Measurements from ENCODE around the gene GALNT10. TPM values are rescaled to one million over a fixed set of nuclear protein-coding genes. Genes with fewer than 3 reads are reported as not detected.

The GALNT10 gene
- total and polyA plus RNA-seq, 2 of the 8 experiments (the other 6 are each of a cell fraction or from before 2014, with no cell fraction given) = 4.6 to 15.5 TPM

GRCh38 chr5:154449786-154450185, 259.3 kb downstream of the GALNT10 start (continued):
- TF ChIP-seq CTCF (IDR thresholded peaks at IDR 0.05; ENCODE audit: control extremely low read depth in 1 of 3, insufficient read depth in 1 of 3, low read depth in 1 of 3, low read length in 3 of 3) (no peak), POLR2A (IDR thresholded peaks at IDR 0.05; ENCODE audit: control extremely low read depth in 1 of 2, low read depth in 2 of 2, low read length in 2 of 2) (no peak), FOSL1 (IDR thresholded peaks at IDR 0.05; ENCODE audit: insufficient read depth, low read depth, low read length) (no peak), CBX5 (IDR thresholded peaks at IDR 0.05; ENCODE audit: low read depth, low read length) (no peak), RBBP5 (IDR thresholded peaks at IDR 0.05; ENCODE audit: borderline replicate concordance, low read depth, low read length) (no peak), SUZ12 (IDR thresholded peaks at IDR 0.05; ENCODE audit: low read length) (no peak), RXRA (IDR thresholded peaks at IDR 0.05; ENCODE audit: insufficient read depth, low read depth, low read length) (no peak), KDM5A (IDR thresholded peaks at IDR 0.05; ENCODE audit: low read length) (no peak)
- TF ChIP-seq, protein P1, sequence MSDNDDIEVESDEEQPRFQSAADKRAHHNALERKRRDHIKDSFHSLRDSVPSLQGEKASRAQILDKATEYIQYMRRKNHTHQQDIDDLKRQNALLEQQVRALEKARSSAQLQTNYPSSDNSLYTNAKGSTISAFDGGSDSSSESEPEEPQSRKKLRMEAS (IDR thresholded peaks at IDR 0.05) = no peak
